ENCODE results near the gene TNS4.

Gene TNS4

DNA sequence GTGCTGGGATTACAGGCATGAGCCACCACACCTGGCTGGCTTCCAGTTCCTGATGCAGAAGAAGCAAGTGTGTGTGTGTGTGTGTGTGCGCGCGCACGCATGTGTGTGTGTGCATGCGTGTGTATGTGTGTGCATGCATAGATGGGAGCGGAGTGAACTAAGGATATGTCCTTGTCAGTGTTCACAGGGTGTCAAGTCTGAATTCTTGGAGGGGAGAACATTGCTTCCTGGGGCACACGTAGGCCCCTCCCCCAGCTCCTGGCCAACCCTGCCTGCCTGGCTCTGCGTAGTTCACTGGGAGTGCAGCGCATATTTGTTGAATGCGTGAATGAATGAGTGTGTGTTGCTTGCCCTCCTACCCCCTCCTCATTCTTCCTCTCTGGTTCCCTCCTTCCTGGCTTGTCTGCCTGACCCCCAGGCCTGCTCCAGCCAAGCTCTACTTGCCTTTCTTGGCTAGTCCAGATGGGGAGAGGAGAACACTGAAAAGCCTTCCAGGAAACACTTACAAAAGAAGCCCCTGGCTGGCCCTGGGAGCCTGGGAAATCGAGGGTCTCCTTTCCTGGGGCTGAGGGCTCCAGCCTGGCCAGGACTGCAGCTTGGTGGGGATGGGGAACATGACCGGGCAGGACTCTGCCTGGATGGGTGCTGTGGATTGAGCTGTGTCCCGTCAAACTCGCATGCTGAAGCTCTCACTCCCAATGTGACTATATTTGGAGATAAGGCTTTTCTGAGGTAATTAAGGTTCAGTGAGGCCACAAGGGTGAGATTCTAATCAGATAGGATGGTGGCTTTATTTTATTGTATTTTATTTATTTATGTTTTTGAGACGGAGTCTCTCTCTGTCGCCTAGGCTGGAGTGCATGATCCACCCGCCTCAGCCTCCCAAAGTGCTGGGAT lies 30.2 kb downstream of the TNS4 start:
- no peak for DNase-seq

DNA sequence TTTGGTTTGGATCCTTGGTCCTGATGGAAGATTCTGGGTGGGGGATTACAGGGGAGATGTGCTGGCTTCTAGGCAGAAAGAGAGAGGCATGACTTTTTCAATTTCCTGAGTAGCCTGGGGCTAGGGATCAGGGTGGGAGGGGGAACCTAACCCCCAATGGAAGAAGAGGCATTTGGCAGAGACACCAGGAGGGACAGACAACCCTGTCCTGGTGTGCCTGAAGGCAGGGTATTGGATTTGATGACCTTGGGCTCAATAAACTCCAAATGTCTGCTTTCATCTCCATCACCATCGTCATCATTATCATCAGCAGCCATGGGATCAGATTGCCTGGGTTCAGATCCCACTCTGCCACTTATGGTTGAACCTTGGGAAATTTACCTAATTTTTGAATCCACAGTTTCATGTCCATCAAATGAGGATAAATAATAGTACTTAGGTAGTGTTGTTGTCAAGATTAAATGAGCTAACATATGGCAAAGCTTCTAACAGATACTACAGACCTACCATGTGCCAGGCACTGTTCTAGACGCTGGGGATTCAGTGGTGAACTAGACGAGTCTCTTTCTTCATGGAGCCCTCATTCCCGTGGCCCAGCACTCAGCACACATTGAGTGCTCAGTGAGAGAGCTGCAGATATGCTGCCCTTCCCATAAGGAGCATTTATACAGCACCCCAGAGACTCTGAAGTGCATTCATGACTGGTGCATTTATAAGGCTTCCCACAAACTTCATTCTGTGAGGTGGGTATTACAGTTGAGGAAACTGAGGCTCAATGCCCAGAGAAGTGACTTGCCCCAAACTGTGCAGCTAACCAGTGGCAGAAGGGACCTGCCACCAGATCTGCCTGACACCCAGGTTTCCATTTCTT lies 31.4 kb downstream of the TNS4 start:
- DNase-seq, result no peak

DNA sequence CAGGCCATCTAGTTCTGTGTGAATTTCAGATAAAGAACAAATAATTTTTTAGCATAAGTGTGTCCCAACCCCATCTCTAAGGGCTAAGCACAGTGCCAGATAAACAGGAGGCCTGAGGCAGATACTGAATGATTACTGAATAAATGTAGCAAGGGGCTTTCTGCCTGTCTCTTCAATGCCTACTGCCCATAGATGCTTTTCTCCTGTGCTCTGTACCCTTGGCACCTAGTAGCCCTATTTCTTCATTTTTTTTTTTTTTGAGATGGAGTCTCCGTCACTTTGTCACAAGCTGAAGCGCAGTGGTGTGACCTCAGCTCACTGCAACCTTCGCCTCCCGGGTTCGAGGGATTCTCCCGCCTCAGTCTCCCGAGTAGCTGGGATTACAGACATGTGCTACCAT lies 32.9 kb downstream of the TNS4 start:
- no peak for DNase-seq

DNA sequence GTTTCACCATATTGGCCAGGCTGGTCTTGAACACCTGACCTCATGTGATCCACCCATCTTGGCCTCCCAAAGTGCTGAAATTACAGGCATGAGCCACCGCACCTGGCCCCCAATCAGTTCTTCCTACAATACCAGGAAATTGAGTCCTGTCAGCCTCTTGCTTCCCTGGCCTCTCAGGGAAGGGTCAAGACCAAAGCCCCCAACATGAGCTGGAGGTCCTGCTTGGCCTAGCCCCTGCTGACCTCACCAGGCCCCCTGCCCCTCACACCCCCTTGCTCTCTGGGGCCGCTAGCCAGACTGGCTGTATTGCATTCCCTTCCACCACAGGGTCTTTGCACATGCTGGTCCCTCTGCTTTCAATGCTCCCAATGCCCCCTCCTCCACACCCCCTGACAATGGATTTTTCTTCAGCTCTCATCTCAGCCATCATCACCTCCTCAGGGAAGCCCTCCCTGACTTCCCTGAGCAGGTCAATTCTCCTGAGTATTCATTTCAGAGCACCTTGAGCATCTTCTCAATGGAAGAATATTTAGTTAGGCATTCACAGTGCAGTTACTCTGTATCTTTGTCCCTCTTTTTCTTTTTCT lies 34.0 kb downstream of the TNS4 start:
- no peak for DNase-seq

DNA sequence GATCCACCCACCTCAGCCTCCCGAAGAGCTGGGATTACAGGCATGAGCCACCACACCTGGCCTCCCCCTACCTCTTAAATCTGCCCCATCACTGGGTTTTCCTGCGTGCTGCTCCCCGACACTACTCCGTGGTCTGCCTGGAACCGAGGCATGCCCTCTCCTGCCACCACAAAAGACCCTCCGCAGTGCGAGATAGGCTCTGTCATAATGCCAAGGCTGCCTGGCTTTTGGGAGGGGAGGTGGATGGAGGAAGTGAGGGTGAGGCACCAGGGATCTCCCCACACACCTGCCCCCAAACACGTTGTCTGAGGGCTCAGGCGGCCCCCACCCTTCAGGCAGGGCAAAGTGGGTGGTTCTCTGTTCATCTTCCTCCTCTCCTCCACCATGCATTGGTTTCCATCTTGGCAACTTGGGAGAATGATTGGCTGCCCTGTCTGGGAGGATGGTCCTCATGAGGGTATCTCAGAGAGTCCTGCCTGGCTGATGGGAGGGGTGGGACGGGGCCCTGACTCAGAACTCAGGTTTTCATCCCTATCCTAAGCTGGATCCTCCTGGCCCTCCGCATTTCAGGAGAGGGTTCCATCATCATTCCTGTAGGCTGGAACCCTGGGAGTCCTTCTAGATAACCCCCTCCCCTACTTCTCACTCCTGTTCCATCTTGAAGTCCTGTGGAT lies 35.0 kb downstream of the TNS4 start:
- DNase-seq, result no peak

DNA sequence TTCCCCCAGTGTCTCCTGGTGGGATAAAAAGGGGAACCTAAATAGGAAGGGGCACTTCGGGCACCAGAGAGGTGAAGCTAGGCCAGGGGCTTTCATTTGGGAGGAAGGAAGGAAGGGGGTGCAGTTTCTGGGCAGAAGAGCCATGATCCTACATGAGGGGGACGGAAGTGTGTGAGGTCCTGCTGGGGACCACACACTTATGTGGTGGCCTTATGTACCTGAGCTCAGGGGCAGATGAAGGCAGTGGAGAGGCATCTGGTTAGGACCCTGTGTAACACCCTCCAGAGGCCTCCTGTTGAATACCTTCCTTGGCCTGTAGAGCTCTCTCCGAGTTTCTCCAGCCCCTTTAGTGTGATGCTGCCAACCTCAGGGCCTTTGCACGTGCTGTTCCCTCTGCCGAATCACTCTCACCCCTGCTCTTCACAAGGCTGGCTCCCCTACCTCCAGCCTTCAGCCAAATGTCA lies 37.0 kb downstream of the TNS4 start:
- DNase-seq, result no peak

DNA sequence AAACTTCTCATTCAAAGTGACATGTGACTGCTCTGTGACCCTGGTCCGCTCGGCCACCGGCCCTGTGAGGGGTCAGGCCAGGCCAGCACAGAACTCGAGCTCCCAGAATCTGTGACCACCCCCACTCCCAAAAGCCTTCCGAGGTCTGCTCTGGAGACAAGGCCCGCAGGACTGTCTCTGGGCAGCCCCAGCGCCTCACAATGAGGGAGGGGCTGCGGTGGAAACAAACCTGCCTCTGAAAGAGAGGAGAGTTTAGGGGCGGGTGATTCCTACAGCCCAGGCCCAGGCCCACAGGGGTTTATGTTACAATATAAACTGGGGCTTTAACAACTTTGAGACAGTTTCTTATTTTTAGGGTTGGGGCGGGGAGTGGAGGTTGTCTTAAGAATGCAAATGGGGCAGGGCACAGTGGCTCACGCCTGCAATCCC lies 38.3 kb downstream of the TNS4 start:
- DNase-seq, result no peak

DNA sequence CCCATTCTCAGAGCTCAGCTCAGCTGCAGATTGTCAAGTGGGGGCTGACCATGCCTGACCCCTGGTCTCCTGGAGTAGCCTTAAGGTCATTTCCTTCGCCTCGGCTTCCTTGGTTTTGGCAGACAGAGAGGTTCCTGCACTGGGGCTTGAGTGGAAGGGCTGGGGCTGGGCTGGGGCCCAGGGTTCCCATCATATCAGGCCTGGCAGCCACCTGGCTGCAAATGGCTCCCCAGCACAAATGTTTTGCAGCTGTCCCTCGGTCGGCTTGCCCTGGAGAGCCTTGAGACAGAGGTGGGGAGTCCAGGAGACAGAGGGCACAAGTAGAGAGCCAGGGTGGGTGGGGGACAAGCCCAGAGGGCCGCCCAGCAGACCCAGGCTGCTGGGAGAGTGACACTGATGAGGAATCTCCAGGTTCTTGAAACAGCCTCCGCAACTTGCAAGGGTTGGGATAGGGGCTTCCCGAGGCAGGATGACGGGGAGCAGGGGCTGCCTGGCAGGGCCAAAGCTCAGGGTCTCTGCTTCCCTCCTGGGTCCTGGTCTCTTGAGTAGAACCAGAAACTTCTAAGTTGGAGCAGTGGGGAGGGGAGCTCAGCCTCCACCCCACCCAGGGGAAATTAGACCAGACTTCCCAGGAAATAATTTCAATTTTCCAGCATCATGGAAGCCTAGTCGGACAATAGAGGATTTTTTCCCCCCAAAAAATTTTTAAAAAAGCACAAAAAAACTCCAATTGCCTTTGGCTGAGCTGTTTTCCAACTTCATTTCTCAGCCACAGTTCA lies 38.9 kb downstream of the TNS4 start:
- DNase-seq, result no peak

DNA sequence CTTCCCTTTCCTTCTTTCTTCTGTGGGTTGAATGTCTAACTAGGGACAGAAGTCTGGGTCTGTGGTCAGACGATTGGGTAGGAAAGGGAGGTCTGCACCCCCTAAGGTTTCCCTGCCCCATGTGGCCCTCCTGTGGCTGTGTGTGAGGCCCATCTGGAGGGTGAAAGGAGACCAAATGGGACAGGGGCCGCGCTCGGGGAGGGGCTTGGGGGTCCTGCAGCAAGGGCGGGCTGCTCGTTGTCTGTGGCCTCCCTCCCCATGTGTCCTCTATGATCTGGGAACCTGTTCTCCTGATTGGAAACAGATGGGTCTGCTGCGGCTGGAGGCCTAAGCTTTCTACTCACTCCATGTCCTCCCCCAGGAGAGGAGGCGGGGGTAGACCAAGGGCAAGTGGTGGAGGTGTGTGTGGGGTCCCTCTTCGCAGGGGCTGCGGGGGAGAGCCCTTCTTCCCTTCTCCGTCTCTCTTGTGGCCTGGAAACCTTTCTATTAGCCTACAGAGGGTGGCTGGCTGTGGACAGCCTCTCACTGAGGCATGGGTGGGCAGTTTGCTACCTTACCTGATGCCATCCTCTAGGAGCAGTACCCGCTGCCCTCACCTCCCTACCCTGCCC lies 39.6 kb downstream of the TNS4 start:
- DNase-seq, result no peak

DNA sequence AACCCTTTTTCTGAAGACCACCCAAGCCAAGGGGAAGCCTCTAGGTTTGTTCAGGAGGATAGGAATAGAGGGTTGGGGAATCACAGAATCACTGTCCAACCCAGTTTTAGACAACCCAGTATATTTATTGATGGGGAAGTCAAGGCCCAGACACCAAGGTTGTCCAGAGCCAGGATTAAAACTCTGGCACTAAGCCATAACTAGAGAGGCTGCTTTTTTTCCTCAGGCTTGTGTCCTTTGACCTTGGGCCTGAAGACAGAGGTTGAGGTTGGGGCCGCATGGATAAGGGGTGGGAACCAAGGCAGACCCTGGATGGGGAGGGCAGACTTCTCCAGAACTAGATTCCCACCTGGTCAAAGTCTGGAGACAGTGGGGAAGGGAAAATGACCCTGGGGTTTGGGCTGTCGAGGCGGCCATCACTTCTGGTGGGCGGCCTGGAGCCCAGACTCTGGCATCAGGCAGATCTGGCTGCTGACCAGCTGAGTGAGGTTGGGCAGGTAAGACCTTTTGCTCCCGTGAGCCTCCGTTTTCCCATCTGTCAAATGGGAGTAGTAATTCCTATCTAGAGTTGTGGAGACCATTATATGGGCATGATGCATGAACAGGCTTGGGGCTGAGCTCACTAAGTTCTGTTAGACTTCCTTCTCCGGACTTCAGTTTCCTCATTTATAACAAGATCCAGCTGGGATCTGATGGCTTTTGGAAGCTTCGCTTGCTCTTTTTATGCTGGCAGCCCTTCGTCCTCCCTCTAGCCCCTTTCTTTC lies 40.3 kb downstream of the TNS4 start:
- DNase-seq, result no peak

DNA sequence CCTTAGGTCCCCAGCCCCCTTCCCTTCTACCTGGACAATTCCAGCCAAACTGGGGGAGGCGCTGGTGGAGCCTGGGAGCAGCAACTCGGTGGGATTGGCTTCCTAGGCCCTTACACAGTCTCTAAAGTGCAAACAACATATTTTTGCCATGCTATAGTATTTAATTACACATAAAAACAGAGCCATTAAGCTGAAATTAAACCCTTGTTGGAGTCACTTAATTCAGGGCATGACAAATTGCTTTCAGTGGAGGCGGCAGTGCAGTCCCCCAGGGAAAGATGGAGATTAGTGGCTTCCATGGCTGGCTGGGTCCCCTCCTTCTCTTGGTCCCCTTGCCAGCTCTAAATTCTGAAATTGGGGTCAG lies 40.8 kb downstream of the TNS4 start:
- no peak for DNase-seq

DNA sequence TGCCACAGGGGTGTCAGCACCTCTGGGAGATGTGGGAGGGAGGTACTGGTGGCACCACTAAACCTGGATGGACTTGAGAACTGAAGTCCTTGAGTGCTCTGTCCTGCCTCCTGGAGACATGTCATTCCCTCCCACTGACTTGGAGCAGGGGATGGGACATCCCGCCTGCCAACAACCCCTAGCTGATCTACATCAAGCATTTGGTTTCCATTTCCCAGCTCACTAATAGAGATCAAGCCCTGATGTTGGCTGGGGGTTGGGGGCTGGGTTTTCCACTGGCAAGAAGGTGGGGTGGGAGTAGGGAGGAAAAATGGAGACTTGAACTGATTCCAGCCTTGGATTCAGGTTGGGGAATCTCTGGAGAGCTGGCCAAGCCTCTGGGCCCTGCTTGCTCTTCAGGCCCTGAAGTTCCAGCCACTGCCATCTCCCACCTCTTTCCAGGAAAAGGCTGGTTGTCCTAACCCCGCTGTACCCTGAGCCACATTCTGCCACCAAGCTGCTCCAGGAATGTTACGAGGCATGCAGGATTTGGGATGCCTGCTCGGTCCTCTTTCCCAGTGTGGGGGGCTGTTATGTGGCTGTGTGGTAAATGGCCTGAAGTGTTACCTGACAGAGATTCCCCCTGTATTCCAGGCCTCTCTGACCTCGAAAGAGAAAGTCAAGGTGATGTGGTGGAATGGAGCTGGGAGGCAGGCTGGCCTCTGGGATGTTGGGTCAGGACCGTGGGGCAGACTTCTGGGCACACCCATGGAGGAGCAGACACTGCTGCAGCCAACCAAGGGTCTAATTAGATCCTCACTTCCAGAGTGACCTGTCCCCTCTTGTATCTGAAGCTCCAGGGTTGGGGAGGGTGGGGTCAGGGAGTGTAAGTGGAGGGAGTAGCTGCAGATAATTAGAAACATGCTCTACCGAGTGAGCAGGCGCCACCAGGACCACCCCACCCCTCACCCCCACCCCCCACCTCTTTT lies 41.5 kb downstream of the TNS4 start:
- no peak for DNase-seq

DNA sequence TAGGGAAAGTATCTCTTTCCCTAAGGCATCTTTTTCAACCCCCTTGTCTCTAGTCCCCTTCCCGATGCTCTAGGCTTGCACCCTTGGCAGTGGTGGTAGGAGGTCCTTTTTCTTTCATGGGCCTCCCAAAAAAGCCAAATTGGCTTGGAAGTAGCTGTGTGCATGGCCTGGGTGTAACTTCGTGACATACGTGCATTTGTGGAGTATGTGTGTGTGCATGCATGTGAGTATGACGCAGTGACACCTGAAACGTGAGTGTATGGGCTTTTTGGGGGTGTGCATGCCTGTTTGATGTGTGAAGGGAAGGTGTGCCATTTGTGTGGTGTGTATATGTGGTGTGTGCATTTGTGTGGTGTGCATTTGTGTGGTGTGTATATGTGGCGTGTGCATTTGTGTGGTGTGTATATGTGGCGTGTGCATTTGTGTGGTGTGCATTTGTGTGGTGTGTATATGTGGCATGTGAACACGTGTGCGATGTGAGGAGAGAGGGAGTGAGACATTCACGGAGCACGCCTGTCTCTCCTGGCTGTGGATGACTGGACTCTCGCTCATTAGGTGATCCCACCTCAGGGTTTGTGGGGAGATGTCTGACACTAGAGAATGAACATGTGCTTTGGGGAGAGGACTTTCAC lies 42.5 kb downstream of the TNS4 start:
- no peak for DNase-seq

DNA sequence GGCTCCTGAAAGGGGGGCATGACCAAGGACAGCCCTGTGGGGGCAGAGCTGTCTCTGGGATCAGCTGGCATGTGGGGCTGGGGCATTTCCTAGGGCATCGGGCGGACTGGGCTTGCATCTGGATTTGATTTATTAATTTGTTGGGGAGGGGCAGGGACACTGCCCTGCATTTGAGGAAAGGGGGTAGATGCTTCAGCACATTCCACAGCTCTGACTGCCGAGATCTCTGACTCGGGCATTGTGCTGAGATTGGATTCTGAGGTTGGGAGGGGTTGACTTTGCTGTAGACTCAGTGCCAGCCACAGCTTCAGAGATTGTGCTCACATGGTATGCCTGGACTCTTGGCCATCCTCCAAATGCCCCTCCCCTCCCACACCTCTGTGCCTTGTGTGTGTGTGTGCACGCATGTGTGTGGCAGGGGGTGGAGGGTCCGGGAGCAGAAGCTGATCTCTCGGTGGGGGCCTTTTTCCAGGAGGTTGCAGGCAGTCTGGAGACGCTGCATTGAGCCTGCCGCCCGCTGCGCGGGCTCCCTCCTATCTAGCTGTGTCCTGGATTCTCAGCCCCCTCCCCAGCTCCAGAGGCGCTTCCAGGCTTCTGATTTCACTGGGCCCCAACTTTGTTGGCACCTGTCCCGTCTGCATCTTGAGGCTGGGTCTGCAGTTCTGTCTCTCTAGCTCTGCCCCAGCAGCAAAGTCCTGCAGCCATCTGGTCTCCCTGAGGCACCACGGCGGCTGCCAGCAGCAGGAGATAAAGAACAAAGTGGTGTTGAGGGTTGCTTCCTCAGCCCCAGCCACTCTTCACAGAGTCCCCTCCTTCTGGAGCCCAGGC lies 43.2 kb downstream of the TNS4 start:
- no peak for DNase-seq

DNA sequence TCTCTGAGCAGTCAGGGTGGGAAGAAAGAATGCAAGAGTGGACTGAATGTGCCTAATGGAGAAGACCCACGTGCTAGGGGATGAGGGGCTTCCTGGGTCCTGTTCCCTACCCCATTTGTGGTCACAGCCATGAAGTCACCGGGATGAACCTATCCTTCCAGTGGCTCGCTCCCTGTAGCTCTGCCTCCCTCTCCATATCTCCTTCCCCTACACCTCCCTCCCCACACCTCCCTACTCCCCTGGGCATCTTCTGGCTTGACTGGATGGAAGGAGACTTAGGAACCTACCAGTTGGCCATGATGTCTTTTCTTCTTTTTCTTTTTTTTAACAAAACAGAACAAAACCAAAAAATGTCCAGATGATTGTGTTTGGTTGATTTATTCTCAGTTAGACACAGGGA lies 44.1 kb downstream of the TNS4 start:
- no peak for DNase-seq

DNA sequence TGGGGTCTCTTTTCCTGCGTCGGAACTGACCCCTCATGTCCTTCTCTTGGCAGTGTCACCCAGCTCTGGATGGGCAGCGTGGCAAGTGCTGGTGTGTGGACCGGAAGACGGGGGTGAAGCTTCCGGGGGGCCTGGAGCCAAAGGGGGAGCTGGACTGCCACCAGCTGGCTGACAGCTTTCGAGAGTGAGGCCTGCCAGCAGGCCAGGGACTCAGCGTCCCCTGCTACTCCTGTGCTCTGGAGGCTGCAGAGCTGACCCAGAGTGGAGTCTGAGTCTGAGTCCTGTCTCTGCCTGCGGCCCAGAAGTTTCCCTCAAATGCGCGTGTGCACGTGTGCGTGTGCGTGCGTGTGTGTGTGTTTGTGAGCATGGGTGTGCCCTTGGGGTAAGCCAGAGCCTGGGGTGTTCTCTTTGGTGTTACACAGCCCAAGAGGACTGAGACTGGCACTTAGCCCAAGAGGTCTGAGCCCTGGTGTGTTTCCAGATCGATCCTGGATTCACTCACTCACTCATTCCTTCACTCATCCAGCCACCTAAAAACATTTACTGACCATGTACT lies 44.9 kb downstream of the TNS4 start:
- DNase-seq, result no peak

DNA sequence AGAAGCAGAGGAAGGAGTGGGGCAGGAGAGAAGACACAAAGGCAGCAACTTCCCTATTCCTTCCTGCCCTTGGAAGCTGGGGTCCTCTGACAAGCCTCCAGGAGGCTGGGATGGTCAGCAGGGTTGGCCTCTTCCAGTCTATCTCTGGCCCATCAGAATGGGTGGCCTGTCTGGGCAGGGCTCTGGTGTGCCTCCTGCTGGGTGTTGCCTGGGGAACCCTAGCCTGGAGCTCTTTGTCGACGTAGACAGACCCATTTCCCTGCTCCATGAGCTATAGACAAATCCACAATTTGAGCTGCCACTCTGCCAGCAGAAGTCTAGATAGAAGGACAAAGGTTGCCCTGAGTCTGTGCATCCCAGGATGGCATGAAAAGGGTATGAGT lies 46.8 kb downstream of the TNS4 start:
- no peak for DNase-seq

Measured in CD4-positive, alpha-beta T cell treated with Interleukin-17A for 1 hour (primary cell).